GM18867 (cell line): Measurements from ENCODE around the gene MEIS1.
"Not testable (repeated sequence)": the region's sequence is repeated elsewhere in the genome, so short reads cannot be mapped to it uniquely, and the experiment has no call there.

Experiments
- ATAC-seq: cut with Tn5 transposase; IDR thresholded peaks from one replicate; pipeline ENCODE4 v1.9.1; 2021; ENCODE audit warnings: mild to moderate bottlenecking, moderate library complexity; ENCODE audit not compliant: unreplicated experiment

Gene MEIS1

GRCh38 chr2:66464930-66465637 is 30.2 kb downstream of the MEIS1 start:
- no peak for ATAC-seq

DNA sequence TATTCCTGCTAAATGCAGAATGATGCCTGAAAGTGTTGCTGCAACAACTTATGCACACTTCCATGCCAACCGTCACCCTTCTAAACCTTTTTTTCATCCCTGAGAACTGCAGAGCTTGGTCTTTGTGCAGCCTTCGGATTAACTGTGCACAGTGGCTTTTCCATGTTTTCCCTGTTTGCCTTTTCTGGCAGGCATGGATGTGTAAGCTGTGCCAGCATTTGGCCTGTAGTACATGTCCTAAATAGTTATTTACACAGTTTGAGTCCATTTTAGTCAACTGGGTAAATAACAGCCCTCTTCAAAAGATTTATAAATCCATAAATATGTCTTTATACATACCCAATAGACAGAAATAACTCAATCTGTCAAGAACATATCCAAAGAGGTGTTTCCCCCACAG is 31.5 kb downstream of the MEIS1 start:
- ATAC-seq, result no peak

- no peak for ATAC-seq
Observed at GRCh38 chr2:66467718-66468117, 32.8 kb downstream of the MEIS1 start.

DNA sequence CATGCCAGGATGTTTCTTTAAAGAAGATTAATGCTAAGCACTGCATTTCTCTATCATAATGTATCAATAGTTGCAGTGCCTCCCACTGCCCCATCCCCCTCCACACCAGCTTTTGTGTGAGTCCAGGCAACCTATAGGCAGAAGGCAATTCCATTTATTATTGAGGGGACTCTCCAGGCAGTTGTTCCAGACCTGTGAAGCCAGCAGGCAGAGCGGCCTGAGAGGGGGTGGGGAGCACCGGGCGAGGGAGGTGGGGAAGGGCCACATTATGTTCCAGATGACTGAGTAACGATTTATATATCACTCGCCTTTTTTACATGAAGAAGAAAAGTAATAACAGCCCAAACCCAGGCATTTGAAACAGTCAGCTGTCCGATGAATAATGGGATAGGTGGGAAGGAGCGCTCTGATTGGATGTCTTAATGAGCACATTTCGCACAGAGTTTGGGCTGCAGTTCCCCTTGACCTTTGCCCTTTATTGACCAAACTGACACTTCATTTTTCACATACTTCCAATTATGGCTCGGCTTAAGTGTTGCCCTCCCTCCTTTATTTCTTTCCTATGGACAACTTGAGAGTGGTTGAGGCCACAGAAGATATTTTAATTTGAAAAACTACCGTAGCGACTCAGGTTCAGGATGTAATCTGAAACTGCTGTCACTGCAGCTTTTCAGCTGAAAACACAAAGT is 34.4 kb downstream of the MEIS1 start:
- ATAC-seq, result no peak

DNA sequence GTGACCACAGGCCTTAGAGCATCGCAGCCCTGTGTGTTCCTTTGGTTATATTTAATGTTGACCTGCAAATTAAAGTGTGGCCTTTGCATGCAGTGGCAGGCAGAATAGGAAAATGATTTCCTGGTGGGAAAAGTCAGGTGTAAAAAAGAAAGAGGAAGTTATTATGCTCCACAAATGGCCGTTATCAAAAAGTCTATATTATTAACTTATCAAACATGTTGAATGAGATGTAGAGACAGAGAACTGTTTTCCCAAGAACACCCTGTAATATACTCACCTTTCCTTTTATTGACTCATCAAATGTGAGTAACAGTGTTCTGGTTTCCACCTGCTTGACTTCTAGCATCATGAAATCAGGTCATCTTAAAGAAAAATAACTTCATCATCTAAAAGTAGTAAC is 35.3 kb downstream of the MEIS1 start:
- ATAC-seq, result no peak

DNA sequence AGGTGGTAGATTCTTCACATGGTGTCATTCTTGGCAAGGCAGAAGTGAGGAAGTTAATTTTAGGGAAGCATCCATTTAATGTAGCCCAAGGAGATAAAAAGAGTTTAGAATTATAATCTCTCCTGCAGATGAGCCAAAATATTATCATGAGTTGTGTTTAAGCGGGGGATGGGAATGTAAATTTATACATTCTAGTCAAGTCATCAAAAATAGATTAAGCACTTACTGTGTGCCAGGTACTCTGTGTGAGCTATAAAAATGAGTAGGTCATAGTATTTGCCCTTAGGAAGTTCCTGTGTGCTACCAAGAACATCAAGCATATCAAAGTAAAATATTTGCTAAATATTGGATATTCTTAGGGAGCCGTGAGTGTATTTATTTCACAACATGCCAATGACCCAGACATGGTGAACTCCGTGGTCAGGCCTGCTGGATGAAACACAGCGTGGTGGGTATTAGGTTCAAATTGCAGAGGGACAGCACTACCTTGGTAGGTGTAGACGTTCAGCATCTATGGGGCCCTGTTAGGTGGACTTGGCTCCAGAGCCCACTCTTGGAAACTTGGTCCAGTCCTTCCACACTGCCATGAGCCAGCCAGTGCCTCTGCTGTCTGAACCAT is 37.4 kb downstream of the MEIS1 start:
- ATAC-seq, result no peak

DNA sequence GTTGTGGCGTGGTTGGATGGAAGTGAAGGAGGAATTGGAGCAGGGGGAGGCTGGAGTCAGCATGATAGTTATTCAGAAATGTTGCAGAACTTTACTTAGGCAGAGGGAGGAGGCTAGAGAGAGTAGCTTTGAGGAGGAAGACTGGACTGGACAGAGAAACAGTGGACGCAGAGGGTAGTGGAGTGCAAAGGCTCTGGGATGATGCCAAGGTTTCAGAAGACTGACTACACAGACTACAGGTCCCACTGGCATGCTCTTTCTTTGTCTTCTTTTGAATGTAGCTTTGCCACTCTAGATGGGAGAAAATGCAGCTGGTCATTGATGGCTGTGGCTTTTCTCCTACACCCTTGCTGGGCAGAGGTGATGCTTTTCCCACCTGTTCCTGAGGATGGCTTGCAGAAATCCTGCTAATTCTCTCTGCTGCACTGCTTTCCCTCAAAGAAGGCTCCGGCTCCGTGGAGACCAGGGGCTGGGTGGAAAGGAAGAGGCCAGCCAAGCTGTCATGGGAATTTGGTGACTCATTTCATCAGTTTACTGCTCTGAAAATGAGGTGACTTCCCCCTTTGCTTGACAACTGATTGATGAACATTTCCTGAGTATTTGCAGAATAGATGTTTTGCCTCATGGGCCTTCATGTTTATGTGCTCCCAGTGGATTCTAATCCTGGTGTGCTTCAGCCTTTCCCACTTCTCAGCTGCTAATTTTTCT is 42.4 kb downstream of the MEIS1 start:
- no peak for ATAC-seq

DNA sequence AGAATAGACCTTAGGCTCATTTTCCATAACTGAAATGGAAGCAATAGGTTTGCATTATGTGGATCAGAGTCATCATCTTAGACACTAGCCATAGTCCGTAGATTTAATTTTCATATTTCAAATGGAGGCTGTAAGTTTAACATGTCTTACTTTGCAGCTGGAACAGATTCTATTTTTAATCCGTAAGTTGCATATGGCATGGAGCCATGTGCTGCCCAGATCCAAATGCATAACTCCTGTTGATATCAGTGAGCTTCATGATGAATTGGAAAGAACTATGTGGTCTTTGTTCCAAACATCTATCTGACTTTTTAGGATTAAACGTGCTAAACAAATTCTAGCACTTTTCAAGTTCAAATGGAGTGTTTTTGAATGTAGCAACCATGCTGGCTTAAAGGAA is 43.4 kb downstream of the MEIS1 start:
- ATAC-seq, result no peak

DNA sequence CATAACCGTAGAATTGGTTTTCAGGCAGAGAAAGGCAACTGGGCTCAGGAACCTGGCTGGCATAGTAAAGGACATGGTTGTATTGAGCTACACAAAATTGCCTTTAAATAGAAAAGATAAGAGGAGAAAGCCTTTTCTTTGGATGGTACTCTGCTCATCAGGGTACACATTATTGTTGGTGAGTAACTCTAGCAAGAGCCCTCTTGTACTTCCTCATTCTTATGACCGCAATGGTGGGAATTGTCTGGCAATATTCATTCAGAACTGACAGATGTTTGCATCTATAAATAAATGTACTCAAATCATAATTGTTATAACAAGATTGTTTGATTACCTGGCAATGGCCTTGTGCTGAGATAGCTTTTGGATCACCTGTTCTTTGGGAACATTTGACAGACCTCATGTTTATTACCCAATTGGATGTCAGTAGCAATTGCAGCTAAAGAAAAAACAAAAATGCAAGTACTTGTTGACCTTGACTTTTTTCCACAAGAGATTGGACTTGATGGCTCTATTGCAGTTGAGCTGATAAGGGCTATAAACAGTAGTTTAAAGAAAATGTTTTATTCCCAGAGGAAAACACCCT is 43.9 kb downstream of the MEIS1 start:
- ATAC-seq, result no peak

GRCh38 chr2:66481100-66481549 is 46.2 kb downstream of the MEIS1 start:
- ATAC-seq, result no peak

- not testable (repeated sequence) for ATAC-seq
Observed at GRCh38 chr2:66485252-66485651, 50.3 kb downstream of the MEIS1 start.

- no peak for ATAC-seq
Observed at GRCh38 chr2:66488946-66489345, 54.0 kb downstream of the MEIS1 start.

- ATAC-seq, result no peak
Observed at GRCh38 chr2:66489436-66489835, 54.5 kb downstream of the MEIS1 start.

DNA sequence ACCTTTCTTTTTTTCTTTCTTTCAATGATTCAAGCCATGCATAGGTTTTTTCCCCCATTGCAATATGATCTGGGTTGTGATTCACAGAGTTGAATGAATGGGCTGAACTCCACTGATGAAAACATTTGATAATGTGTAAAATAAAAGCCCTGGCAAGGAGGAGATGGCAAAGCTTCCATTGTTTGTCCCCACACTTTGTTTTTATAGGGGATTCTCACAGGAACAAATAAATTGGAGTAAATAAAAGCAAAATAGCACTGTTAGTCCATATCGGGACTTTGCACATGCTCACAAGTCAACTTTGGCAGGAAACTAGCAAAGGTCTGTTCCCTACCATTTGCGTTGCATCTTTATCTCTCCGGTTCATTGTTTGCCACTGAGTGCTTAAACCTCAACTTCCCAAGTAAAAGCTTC is 55.7 kb downstream of the MEIS1 start:
- ATAC-seq, result no peak

GRCh38 chr2:66494708-66495107 is 59.8 kb downstream of the MEIS1 start:
- ATAC-seq, result no peak

GRCh38 chr2:66495788-66496640 is 61.1 kb downstream of the MEIS1 start:
- no peak for ATAC-seq

- no peak for ATAC-seq
Observed at GRCh38 chr2:66496670-66497420, 61.9 kb downstream of the MEIS1 start.

DNA sequence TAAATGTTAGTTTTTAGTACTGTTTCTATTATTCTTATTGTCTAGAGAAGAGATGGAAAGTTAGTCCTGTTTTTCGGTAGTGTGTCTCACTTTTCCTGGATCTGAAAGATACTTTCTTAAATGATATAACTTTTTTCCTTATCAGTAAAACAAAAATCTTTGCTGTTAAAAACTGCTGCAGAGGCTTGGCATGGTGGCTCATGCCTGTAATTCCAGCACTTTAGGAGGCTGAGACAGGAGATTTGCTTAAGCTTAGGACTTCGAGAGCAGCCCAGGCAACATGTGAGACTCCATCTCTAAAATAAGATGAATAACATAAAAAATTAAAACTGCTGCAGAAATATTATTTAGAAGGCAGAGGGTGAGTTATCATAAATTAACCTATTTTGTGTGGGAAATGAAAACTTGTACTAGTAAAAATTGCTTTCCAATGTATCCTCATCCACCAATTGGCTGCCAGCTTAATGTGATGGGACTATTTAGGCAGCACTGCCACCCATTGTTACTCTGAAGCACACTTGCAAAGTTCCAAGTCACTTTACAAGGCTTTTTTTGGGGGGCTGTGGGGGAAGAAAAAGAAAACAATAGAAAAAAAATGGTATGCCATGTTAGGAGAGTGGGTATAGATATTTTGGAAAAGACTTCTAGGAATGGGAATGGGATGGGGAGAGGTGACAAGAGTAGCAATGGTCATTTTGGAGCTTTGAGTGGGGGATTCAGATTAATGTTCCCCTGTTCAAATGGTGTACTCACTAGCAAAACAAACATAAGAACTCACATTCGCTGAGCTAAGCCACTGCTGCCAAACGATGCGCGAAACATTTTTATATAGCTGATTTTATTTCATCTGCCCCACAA is 62.7 kb downstream of the MEIS1 start:
- ATAC-seq, result no peak
